ENCODE measurements around the gene GZMA.

The GZMA gene

DNA sequence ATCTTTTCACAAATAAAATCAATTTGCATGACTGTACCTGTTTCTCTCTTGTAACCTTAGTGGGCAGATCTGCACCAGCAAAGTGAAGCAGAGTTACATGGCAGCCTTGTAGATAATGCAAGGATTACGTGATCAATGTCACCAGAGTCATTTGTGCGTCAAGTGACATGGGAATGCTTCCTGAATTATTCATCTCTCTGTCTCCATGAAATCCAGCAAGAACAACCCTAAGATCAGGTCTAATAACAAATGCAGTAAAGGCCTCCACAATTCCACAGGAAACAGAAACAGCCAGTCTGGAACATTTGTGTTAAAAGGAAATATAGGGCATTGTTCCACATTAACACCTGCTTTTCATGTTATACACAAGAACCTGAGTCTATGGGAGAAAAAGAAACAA is 7.8 kb downstream of the GZMA start:
- DNase-seq = no peak

DNA sequence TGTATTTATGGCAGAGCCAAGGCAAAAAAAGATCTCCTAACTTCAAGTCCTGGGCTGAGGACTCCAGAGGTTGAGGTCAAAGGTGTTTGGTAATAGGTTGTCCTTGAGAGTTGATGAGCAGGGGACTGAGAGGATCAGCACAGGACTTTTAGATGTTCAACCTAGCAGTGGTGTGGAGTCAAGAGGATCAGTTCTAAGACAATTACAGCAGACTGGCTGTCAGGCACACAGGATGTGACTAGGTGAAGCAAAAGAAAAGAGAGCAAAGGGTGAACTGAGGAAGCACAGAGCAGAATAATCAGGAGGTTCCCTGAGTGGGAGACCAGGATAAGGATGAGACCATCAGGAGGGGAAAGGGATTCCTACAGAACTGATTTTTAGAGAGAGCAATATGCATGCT is 10.9 kb downstream of the GZMA start:
- DNase-seq = no peak

DNA sequence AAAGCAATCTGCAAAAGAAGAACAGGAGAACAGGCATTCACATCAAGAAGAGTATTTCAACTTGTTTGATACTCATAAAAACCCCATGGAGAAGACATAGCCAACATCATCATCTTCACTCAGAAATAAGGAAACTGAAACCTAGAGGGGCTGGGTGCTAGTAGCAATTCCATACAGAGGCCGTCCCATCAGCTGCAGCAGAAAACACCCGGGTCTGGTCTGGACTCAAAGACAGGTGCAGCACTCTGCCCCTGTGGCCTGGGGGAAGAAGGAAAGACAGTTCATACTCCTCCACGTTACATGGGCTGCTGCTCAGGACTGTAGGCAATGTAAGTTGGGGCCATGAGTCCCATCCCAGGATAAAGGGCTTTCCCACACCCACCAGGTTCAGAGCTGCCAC is 11.6 kb downstream of the GZMA start:
- no peak for DNase-seq

DNA sequence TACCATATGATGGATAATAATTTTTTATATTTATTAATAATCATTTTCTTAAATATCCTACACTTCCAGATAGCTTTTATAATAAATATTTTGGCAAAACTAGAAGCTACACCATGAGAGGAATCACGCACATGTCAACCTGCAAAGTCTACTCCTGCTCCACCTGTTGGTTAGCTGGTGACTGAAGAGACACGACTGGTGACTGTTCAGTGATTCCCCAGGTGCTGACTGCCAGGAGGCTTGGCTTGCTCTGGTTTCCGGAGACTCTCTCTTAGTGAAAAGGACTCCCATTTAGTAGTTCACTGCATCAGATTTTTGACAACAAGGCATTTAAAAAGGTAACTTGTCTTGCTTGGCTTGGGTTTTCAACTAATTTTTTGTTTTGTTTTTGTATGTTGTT is 20.9 kb downstream of the GZMA start:
- no peak for DNase-seq

DNA sequence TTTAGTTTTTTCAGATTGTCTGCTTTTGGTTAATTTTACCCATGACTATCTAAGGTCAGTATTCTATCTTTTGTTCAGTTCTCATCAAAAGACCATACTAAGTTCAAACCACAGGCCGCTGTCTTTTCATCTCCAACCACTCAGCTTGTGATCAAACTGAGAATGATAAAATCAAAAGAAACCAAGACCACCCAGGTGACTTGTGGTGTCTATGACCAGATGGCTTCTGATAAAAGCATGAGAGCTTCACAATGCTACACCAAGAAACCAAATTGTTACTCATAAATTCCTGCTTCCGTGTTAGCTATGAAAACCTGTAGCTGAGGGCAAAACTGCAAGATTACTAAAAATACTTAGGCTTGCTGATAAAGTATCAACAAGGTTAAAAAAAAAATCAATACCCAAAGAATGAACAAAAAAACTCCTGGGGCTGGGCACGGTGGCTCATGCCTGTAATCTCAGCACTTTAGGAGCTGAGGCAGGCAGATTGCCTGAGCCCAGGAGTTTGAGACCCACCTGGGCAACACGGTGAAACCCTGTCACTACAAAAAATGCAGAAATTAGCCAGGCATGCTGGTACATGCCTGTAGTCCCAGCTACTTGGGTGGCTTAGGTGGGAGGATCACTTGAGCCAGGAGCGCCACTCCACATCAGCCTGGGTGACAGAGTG is 31.7 kb downstream of the GZMA start:
- no peak for DNase-seq

DNA sequence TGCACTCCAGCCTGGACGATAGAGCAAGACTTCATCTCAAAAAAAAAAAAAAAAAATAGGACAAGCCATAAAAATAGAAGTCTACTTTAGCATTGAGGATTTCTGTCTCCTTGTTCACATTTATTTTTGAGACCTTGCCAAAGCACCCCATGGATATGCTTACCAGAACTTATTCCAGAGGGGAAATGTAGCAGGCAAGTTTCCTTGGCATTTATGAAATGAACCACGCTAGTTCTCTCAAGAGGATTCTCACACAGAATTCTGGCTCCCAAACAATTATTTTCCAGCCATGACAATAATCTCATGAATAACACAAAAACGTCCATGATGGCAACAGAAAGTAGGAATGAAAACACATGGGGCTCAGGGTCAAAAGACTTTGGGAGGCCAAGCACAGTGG is 34.1 kb downstream of the GZMA start:
- no peak for DNase-seq

DNA sequence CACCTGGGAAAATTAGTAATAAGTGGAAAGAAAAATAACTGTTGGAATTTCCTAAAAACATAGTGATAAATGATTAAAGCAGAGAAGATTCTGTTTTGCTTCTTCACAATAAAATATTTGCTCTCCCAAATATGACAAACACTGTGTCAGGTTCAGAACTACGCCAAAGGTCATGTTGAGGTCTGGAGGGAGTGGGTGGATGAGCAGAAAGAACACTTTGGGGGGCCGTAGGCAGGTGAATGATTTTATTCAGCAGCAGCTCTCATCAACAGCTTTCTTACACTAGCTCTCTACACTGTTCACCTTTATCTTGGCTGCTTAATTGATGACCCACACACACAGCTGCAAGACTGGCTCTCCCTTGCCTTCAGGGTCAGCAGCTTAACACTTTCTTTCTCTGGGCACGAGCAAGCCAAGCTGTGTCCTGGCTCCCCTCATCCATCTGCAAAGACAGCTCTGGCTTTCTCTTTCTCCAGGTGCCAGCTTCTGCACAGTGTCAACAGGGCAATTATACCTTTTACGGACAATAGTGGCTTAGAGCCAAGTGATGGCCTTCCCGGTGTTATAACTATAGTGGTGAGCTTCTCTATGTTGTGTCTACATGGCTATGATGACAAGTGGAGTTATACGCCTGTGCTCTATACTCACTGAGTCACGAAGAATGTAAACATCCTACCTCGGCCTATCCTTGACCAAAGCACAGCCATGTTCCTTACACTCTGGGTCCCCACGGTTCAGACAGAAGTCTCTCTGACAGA is 38.6 kb downstream of the GZMA start:
- no peak for DNase-seq

DNA sequence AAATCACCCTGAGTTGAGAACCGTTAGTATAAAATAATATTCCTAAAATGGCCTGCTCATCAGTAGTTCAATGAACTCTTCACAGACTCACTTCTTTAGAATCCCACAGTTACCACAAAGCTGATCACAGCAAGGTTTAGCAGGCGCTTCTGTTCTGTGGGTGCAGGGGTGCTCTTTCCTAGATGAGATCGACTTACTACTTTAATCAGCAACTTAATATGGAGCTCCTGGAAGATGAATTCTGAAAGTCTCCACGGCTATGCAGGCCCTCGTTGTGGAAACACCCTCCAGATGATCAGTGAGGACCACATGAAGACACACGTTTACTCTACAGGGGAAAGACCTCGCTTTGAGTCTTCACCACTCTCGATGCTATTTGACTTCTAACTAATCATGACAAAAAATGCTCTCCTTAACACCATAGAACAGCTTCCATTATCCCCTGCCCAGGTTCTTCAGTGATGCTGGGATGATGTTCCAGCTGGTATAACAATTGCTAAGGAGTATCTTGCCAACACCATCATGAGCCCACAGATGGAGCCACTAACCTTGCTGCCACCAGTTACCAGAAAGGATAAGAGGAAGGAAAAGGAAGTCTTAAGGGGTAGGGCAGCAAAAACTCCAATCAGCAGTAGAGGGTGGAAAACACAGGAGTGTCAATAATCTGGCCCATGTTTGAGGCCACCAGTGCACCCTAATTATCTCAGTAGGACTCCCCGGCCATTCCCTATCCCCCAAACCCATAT is 39.7 kb downstream of the GZMA start:
- DNase-seq = no peak

DNA sequence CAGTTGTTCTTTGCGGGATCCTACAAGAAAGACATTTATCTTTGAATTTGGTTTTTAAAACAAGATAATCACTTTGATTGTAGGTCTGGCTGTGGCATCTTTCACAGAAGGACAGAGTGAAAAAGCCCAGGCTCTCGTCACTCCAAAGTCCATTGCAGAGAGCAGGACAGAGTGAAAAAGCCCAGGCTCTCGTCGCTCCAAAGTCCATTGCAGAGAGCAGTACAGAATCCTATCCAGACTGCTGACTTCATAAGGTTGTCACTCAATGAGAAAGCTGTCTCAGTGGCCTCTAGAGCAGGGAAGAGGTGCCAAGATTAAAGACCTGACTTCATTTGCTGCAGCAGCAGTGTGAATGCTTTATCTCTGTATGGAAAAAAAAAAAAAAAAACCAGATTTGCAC is 41.2 kb downstream of the GZMA start:
- no peak for DNase-seq

DNA sequence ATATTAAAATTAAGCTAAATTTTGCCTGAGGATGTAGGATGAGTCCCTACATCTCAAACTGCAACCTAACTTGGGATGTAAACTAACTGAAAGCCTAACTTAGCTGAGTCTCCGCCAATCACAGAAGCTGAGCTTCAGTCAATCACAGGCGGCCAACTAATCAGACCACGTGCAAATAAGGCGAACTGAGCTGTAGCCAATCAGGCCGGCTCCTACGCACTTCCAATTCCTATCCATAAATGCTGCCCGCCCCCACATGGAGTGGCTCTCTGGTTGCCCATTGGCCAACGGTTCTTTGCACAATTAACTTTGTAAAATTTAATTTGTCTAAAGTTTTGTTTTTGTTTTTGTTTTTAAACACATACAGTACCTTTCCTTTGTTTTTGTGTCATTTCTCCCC is 43.6 kb downstream of the GZMA start:
- no peak for DNase-seq

DNA sequence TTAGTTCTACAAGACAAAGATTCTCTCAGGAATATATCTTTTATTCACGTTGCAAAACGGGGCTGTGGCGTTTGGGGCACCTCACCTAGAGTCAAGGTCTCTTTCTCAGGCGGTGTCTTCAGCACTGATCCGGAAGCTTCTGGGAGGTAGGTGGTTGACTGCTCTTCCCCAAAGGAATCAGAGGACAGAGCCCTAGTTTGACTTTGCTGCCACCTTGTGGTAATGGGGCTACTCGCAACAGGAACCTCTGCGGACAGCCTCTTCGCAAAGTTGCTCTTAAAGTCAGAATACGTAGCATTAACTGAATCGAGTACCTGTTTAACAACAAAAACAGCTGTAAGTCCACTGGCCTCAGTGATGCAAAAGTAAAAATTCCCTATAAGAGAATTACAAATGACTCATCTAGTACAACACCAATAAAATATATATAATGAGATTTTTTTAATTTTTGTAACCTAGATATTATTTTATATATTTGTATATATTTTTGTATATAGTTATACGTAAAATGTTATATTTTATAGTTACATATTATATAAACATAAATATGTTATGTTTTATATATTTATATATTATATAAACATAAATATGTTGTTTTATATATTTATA is 44.2 kb downstream of the GZMA start:
- peak; percentile 81 for DNase-seq

DNA sequence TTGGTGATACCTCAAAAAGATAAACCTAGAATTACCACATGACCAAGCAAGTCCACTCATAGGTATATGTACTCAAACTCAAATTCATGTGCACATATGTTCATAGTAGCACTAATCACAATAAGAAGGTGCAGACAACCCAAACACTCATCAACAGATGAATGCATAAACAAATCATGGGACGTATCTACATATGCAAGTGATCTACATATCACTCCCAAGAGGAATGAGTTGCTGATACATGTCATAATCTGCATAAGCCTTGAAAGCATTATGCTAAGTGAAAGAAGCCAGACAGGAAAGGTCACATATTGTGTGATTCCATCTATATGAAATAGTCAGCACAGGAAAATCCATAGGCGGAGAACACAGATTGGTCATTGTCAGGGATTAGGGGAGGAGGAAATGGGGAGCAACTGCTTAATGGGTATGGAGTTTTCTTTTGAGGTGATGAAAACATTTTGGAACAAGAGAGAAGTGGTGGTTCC is 46.9 kb downstream of the GZMA start:
- no peak for DNase-seq

DNA sequence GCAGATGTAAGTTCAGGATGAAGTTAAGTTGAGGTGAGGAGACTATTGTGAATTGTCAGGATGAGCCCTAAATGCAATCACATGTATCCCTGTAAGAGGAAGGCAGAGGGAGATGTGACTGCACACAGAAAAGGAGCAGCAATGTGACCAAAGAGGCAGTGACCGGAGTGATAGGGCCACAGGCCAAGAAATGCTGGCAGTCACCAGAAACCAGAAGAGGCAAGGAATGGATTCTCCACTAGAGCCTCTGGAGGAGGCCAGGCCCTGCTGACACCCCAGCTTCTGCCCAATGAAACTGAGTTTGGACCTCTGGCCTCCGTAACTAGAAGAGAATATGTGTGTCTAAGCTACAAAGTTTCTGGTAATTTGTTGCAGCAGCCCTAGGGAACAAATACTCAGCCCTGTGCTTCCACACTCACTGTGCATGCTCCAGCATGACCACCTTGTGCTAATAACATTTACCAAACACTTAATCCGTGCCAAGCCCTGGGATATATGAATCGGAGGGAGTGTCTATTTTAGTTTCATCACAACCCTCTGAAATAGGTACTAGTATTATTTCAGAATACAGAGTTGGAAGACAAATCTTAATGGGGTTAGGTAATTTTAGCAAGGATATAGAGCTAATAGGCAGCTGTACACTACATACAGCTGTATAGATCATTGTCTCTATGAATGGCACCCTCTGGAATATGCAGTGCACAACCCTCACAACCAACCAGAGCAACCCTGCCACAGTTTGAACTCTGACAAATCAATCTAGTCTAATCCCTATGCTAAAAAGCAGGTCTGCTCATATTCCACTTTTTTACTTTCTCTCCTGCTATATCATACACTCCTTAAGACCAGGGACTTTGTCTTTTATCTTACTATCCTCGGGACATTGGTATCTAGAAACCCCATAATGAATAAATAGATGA is 49.7 kb downstream of the GZMA start:
- peak; percentile 65 for DNase-seq

DNA sequence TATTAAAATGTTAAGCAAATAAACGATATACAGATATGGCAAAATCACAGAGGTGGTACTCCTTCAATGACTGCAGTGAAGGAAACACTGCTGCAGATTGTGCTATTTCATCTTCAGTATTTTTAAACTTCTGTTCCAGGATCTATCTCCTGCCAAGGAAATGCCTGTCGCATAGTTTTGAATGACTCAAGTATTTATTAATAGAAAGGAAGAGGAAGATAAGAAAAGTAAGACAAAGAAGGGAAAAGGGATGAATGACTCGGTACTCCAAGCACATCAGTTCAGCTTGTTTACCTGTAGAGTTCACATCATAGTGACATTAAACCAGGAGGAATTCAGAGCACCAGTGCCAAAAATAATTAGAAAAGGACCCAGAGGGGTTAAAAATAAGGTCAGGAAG is 52.4 kb downstream of the GZMA start:
- DNase-seq = peak; percentile 71
